ENCODE data around the gene TM4SF20.

DNA sequence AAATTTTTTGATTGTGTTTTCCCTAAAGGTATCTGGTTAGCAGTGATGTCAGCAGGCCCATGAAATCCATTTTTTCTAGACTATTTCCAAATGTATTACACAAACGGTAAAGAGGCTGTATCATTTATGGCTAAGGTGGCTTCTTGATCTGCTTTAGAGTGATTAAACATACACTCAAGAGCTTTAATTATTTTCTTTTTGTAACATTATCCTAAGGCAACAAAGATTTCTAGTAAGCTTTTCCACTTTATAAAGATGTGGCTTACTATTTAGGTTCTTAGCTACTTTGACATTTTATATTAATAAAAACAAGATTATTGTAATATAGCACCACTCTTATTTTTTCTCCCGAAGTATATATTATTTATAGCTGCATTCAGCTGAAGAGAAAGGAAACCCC lies 37.6 kb downstream of the TM4SF20 start:
- TF ChIP-seq, protein P1, sequence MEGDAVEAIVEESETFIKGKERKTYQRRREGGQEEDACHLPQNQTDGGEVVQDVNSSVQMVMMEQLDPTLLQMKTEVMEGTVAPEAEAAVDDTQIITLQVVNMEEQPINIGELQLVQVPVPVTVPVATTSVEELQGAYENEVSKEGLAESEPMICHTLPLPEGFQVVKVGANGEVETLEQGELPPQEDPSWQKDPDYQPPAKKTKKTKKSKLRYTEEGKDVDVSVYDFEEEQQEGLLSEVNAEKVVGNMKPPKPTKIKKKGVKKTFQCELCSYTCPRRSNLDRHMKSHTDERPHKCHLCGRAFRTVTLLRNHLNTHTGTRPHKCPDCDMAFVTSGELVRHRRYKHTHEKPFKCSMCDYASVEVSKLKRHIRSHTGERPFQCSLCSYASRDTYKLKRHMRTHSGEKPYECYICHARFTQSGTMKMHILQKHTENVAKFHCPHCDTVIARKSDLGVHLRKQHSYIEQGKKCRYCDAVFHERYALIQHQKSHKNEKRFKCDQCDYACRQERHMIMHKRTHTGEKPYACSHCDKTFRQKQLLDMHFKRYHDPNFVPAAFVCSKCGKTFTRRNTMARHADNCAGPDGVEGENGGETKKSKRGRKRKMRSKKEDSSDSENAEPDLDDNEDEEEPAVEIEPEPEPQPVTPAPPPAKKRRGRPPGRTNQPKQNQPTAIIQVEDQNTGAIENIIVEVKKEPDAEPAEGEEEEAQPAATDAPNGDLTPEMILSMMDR (conservative IDR thresholded peaks at IDR 0.05; ENCODE audit: low read depth in 2 of 2) = no peak
- no peak for TF ChIP-seq JUNB (IDR thresholded peaks at IDR 0.05; ENCODE audit: unreplicated experiment)
- TF ChIP-seq CREB1 (CRISPR knock-in tag; IDR thresholded peaks at IDR 0.05; ENCODE audit: low read depth) = no peak
- no peak for TF ChIP-seq EZH2 (IDR thresholded peaks at IDR 0.05; ENCODE audit: low read depth, unreplicated experiment)
- TF ChIP-seq, protein P2, sequence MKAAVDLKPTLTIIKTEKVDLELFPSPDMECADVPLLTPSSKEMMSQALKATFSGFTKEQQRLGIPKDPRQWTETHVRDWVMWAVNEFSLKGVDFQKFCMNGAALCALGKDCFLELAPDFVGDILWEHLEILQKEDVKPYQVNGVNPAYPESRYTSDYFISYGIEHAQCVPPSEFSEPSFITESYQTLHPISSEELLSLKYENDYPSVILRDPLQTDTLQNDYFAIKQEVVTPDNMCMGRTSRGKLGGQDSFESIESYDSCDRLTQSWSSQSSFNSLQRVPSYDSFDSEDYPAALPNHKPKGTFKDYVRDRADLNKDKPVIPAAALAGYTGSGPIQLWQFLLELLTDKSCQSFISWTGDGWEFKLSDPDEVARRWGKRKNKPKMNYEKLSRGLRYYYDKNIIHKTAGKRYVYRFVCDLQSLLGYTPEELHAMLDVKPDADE (IDR thresholded peaks at IDR 0.05) = no peak
